Measurements from ENCODE around the gene TMEM273. TPM values are rescaled to one million over a fixed set of nuclear protein-coding genes. Genes with fewer than 3 reads are reported as not detected.

Gene TMEM273
- total RNA-seq, 1 donor from 2014 or later = 36.4 TPM

GRCh38 chr10:49129376-49129775 is 58.8 kb downstream of the TMEM273 start:
- Mint-ChIP-seq H3K27me3 (peaks cover 9% of the 10 kb centered on the region), H3K9me3 (no peaks in the 10 kb centered on the region), H3K4me1 (no peaks in the 10 kb centered on the region), H3K36me3 (ENCODE audit: low read depth) (no peaks in the 10 kb centered on the region), H3K27ac (no peak overlapping the region), H3K4me3 (no peak overlapping the region)
- intact Hi-C loops (cut with micrococcal nuclease) = no loop called here
- no peak for DNase-seq

DNA sequence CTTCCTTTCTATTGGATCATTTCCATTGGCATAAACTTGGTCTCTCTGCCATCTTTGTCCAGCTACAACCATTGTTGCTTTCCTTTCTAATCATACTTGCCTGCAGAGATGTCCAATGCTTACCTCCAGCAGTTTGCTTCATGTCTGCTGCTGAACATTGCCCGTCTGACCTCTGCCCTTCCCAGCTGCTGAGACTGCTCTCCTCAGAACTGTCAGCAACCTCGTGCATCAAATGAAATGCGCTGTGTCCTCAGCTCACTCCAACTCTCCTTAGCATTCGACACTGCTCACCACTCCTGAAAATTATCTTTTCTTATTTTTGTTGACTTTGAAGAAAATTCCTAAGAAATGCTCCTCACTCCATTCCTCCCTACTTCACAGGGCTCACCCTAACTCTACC is 59.3 kb downstream of the TMEM273 start:
- Mint-ChIP-seq H3K4me1 (no peaks in the 10 kb centered on the region), H3K9me3 (no peaks in the 10 kb centered on the region), H3K27me3 (peaks cover 11% of the 10 kb centered on the region), H3K27ac (no peak overlapping the region), H3K36me3 (ENCODE audit: low read depth) (no peaks in the 10 kb centered on the region), H3K4me3 (no peak overlapping the region)
- no peak for DNase-seq
- intact Hi-C loops (cut with micrococcal nuclease) = no loop called here

GRCh38 chr10:49123981-49124950 is 63.9 kb downstream of the TMEM273 start:
- H3K4me1 Mint-ChIP-seq = no peaks in the 10 kb centered on the region
- H3K27me3 Mint-ChIP-seq = peaks cover 30% of the 10 kb centered on the region
- no peaks in the 10 kb centered on the region for H3K36me3 Mint-ChIP-seq (ENCODE audit: low read depth)
- H3K9me3 Mint-ChIP-seq = no peaks in the 10 kb centered on the region
- DNase-seq = no peak
- H3K27ac Mint-ChIP-seq = no peak overlapping the region
- H3K4me3 Mint-ChIP-seq = no peak overlapping the region
- intact Hi-C loops (cut with micrococcal nuclease) = no loop called here

GRCh38 chr10:49120911-49121310 is 67.3 kb downstream of the TMEM273 start:
- Mint-ChIP-seq H3K9me3 (no peaks in the 10 kb centered on the region), H3K27me3 (peaks cover 44% of the 10 kb centered on the region), H3K27ac (no peak overlapping the region), H3K36me3 (ENCODE audit: low read depth) (no peaks in the 10 kb centered on the region), H3K4me3 (no peak overlapping the region), H3K4me1 (peaks cover 4% of the 10 kb centered on the region)
- no peak for DNase-seq
- intact Hi-C loops (cut with micrococcal nuclease) = no loop called here

- Mint-ChIP-seq H3K4me3 (no peak overlapping the region), H3K27me3 (peaks cover 47% of the 10 kb centered on the region), H3K36me3 (ENCODE audit: low read depth) (no peaks in the 10 kb centered on the region), H3K9me3 (no peaks in the 10 kb centered on the region), H3K27ac (no peak overlapping the region), H3K4me1 (peaks cover 4% of the 10 kb centered on the region)
- intact Hi-C loops (cut with micrococcal nuclease) = loop anchor here (5.0 kb wide), 1 partner anchor 42 kb away; no protein-coding TSS in a partner anchor
- DNase-seq = no peak
Observed at GRCh38 chr10:49119746-49120145, 68.4 kb downstream of the TMEM273 start.

GRCh38 chr10:49118430-49119074 is 69.6 kb downstream of the TMEM273 start:
- peaks cover 4% of the 10 kb centered on the region for H3K4me1 Mint-ChIP-seq
- no peak overlapping the region for H3K27ac Mint-ChIP-seq
- intact Hi-C loops (cut with micrococcal nuclease) = loop anchor here (5.0 kb wide), 1 partner anchor 41 kb away; no protein-coding TSS in a partner anchor
- H3K4me3 Mint-ChIP-seq = no peak overlapping the region
- no peaks in the 10 kb centered on the region for H3K36me3 Mint-ChIP-seq (ENCODE audit: low read depth)
- H3K9me3 Mint-ChIP-seq = no peaks in the 10 kb centered on the region
- no peak for DNase-seq
- H3K27me3 Mint-ChIP-seq = peaks cover 53% of the 10 kb centered on the region

- Mint-ChIP-seq H3K4me1 (peaks cover 4% of the 10 kb centered on the region), H3K4me3 (no peak overlapping the region), H3K27me3 (peaks cover 55% of the 10 kb centered on the region), H3K9me3 (no peaks in the 10 kb centered on the region), H3K36me3 (ENCODE audit: low read depth) (no peaks in the 10 kb centered on the region), H3K27ac (no peak overlapping the region)
- intact Hi-C loops (cut with micrococcal nuclease) = loop anchor here (5.0 kb wide), 1 partner anchor 40 kb away; no protein-coding TSS in a partner anchor
- no peak for DNase-seq
Observed at GRCh38 chr10:49117376-49118070, 70.7 kb downstream of the TMEM273 start.

DNA sequence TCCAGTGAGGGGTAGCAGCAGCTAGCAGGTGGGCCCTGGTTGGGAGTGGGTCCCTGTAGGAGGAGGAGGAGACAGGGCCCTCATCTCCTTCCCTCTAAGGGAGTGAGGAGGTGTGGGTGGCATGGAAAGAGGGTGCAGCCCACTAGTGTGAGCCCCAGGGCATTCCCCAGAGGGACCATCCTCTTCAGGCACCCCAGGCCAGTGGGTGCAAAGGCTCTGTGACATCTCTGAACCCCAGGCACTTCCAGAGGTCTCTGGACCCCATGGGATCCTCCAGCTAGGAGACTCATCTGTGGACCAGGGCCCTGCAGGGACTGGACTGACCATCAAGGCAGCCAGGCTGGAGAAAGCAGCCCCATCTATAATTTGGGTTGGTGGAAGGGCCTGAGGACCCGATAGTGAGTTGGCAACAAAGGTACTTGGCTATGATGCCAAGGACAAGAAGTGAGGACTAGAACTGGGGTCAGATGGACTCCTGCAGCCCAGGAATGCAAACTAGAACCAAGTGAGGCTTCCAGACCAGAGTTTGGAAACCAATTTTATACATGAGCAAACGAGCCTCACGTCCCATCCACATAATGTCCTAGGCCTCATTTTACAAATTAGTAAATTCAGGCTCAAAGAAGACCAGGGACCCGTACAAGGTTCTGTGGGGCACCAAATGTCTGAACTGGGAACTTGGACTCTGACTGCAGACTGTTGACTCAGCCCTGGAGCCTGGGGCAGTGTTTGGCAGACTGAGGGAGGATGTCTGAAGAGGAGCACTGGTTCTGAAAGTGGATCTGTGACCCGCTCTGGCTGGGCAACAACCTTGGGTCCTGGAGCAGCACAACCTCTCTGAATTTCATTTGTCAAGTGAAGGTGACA is 71.4 kb downstream of the TMEM273 start:
- intact Hi-C loops (cut with micrococcal nuclease) = loop anchor here (5.0 kb wide), 1 partner anchor 39 kb away; no protein-coding TSS in a partner anchor
- H3K27me3 Mint-ChIP-seq = peaks cover 54% of the 10 kb centered on the region
- H3K4me3 Mint-ChIP-seq = no peak overlapping the region
- H3K9me3 Mint-ChIP-seq = no peaks in the 10 kb centered on the region
- DNase-seq = no peak
- H3K27ac Mint-ChIP-seq = no peak overlapping the region
- H3K4me1 Mint-ChIP-seq = peaks cover 4% of the 10 kb centered on the region
- no peaks in the 10 kb centered on the region for H3K36me3 Mint-ChIP-seq (ENCODE audit: low read depth)

- intact Hi-C loops (cut with micrococcal nuclease) = loop anchor here (5.0 kb wide), 1 partner anchor 39 kb away; no protein-coding TSS in a partner anchor
- no peak overlapping the region for H3K4me3 Mint-ChIP-seq
- no peaks in the 10 kb centered on the region for H3K9me3 Mint-ChIP-seq
- no peak overlapping the region for H3K27ac Mint-ChIP-seq
- H3K27me3 Mint-ChIP-seq = peaks cover 50% of the 10 kb centered on the region
- H3K36me3 Mint-ChIP-seq (ENCODE audit: low read depth) = no peaks in the 10 kb centered on the region
- H3K4me1 Mint-ChIP-seq = peaks cover 4% of the 10 kb centered on the region
- peak; percentile 67 for DNase-seq
Observed at GRCh38 chr10:49115796-49116508, 72.2 kb downstream of the TMEM273 start.

DNA sequence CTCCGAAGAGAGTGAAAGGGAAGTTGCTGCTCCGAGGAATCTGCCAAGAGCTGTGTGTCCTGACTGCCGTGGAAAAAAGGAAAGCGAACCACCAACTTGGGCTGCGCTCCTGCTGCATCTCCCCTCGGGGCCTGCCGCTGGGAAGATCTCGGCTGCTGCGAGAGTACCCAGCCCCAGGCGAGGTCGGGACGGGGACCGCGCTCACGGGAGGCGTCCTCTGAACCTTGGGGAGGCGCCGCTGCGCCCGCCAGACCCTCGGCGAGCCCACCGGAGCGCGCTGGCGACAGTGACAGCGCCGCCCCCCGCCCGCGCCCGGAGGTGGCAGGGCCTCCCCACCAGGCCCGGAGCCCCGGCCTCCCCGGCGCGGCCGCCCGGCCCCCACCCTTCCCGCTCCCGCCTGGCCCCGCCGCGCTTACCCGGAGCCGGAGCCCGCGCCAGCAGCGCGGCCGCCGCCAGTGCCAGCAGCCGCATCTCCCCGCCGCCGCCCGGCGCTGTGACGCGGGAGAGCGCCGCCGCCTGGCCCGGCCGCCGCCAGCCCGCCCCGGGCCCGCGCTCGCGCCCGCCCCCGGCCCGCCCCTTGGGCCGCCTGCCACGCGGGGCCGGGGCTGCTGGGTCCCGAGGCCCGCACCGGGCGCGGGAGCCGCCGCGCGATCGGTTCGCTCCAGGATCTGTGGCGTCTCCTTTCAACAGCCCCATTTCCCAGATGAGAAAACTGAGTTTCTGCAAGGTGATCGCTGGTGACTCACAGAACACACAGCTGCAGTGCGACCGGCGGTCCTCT is 73.0 kb downstream of the TMEM273 start, which contains the start of gene VSTM4:
VSTM4 (minus strand) TSS at position 508 of the 781 bp plus-strand sequence; CDS start at position 471, 37 bp downstream.
- Mint-ChIP-seq H3K4me3 (peak within 1 kb of the TSS; percentile 53), H3K36me3 (ENCODE audit: low read depth) (no peaks in the 10 kb centered on the region), H3K27ac (no peak within 1 kb of the TSS), H3K9me3 (no peaks in the 10 kb centered on the region), H3K27me3 (peaks cover 46% of the 10 kb centered on the region), H3K4me1 (peaks cover 4% of the 10 kb centered on the region)
- intact Hi-C loops (cut with micrococcal nuclease) = loop anchor here (5.0 kb wide), 1 partner anchor 38 kb away; no protein-coding TSS in a partner anchor
- DNase-seq = no peak

DNA sequence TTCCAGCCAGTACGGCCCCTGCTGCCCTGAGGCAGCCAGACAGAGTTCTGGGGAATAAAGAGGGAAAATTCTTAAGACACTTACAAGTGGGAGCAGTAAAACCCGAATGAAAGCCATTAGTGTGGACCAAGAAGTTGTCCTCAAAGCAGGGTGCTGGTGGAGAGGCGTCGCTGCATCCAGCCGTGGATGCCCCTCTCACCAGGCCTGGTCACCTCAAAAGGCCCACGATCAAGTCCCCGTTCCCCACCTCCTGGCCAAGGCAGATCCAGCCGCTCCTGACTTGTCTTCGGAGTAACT is 73.5 kb downstream of the TMEM273 start:
- H3K9me3 Mint-ChIP-seq = no peaks in the 10 kb centered on the region
- no peak for DNase-seq
- intact Hi-C loops (cut with micrococcal nuclease) = loop anchor here (5.0 kb wide), 1 partner anchor 37 kb away; no protein-coding TSS in a partner anchor

DNA sequence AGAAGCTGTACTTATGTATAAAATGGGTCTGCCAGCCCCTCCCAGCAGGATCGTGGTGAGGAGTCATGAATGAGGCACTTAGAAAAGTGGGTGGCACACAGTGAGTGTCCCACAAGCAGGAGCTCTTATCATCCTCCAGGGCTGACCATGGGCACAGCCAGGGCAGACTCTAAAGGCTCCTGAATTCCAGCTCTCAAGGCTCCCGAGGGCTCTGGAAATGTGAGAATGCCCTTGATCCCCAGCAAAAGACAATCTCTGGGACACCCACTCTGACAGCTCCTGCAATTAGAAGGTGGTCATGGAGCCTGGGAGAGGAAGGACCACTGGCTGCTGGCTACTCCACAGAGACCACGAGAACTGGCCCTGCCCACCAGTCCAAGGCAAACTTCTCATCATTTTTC is 74.5 kb downstream of the TMEM273 start:
- H3K4me3 Mint-ChIP-seq = no peak overlapping the region
- H3K9me3 Mint-ChIP-seq = no peaks in the 10 kb centered on the region
- intact Hi-C loops (cut with micrococcal nuclease) = no loop called here
- peaks cover 39% of the 10 kb centered on the region for H3K27me3 Mint-ChIP-seq
- H3K4me1 Mint-ChIP-seq = peaks cover 4% of the 10 kb centered on the region
- H3K27ac Mint-ChIP-seq = no peak overlapping the region
- no peak for DNase-seq
- H3K36me3 Mint-ChIP-seq (ENCODE audit: low read depth) = no peaks in the 10 kb centered on the region

More for the DNA sequence above, 73.5 kb downstream of the TMEM273 start:
- Mint-ChIP-seq H3K27me3 (peaks cover 43% of the 10 kb centered on the region), H3K4me3 (peak overlapping the region; percentile 53), H3K36me3 (ENCODE audit: low read depth) (no peaks in the 10 kb centered on the region), H3K4me1 (peaks cover 4% of the 10 kb centered on the region), H3K27ac (no peak overlapping the region)
